Dermis microvascular lymphatic vessel endothelial cell (primary cell): Measurements from ENCODE around the gene DMD. TPM values are rescaled to one million over a fixed set of nuclear protein-coding genes. Genes with fewer than 3 reads are reported as not detected.

Experiments used
- DNase-seq, 2 donors: peaks; one replicate each; pipeline versions ENCODE4 v3.0.0 to v3.0.0-alpha.2; 2010; ENCODE audit warnings: low read depth in 2 of 2
- total RNA-seq: library from RNA; depleted of rRNA; stranded (reverse); fragments of >200 nt; gene quantifications from 2 replicates; pipeline ENCODE4 v1.2.1, GENCODE V29; 2014

DMD gene
- total RNA-seq, 1 donor from 2014 or later, result 1.8 TPM

- DNase-seq, result no peak
These were observed 1322.3 kb downstream of the DMD start for GRCh38 chrX:31889088-31889487.

- no peak for DNase-seq
These were observed 1326.8 kb downstream of the DMD start for GRCh38 chrX:31884535-31884934.

- DNase-seq, result no peak
These were observed 1339.3 kb downstream of the DMD start for GRCh38 chrX:31872007-31872406.

GRCh38 chrX:31870267-31870666, 1341.1 kb downstream of the DMD start:
- no peak for DNase-seq

- DNase-seq, result no peak
These were observed 1350.7 kb downstream of the DMD start for GRCh38 chrX:31860686-31861085.

GRCh38 chrX:31858915-31859314, 1352.4 kb downstream of the DMD start:
- DNase-seq, result no peak

- DNase-seq, result no peak
These were observed 1356.6 kb downstream of the DMD start for GRCh38 chrX:31854716-31855115.

GRCh38 chrX:31851761-31852160, 1359.6 kb downstream of the DMD start:
- no peak for DNase-seq

GRCh38 chrX:31847773-31848172, 1363.6 kb downstream of the DMD start:
- DNase-seq, result no peak

- DNase-seq, result no peak
These were observed 1366.3 kb downstream of the DMD start for GRCh38 chrX:31845003-31845402.

- no peak for DNase-seq
These were observed 1372.7 kb downstream of the DMD start for GRCh38 chrX:31838617-31839016.

- no peak for DNase-seq
These were observed 1373.8 kb downstream of the DMD start for GRCh38 chrX:31837445-31838049.

- DNase-seq, result no peak
These were observed 1374.9 kb downstream of the DMD start for GRCh38 chrX:31836479-31836878.

- no peak for DNase-seq
These were observed 1379.1 kb downstream of the DMD start for GRCh38 chrX:31832263-31832662.

GRCh38 chrX:31820430-31821210, 1390.7 kb downstream of the DMD start:
- DNase-seq, result no peak

GRCh38 chrX:31819455-31819854, 1391.9 kb downstream of the DMD start:
- no peak for DNase-seq

GRCh38 chrX:31811106-31811505, 1400.2 kb downstream of the DMD start:
- DNase-seq, result no peak

- DNase-seq, result no peak
These were observed 1403.0 kb downstream of the DMD start for GRCh38 chrX:31808357-31808756.

GRCh38 chrX:31807165-31807564, 1404.2 kb downstream of the DMD start:
- DNase-seq, result no peak

- DNase-seq, result no peak
These were observed 1405.6 kb downstream of the DMD start for GRCh38 chrX:31805781-31806180.

GRCh38 chrX:31800219-31800618, 1411.1 kb downstream of the DMD start:
- DNase-seq, result no peak

GRCh38 chrX:31796624-31797023, 1414.7 kb downstream of the DMD start:
- DNase-seq, result no peak

GRCh38 chrX:31747411-31747810, 1463.9 kb downstream of the DMD start:
- DNase-seq, result no peak
